Measurements from ENCODE around the gene RPS6KA4. TPM values are rescaled to one million over a fixed set of nuclear protein-coding genes. Genes with fewer than 3 reads are reported as not detected.

The RPS6KA4 gene
- total and polyA plus RNA-seq, 7 donors = 14.4 to 48.4 (median 17.9) TPM

GRCh38 chr11:64379817-64380709 is 21.1 kb downstream of the RPS6KA4 start:
- H3K4me1 ChIP-seq = peaks cover 0 to 15% (median 8%) of the 10 kb centered on the region in 4 donors
- H3K9me3 ChIP-seq = no peaks in the 10 kb centered on the region
- intact Hi-C loops (cut with DNase I) = no loop called here
- H3K4me3 ChIP-seq = no peak overlapping the region
- no peaks in the 10 kb centered on the region for H3K36me3 ChIP-seq
- 75 to 82% methylated on average over 35 of the region's 35 CpGs for WGBS, 2 donors
- TF ChIP-seq POLR2A (IDR thresholded peaks at IDR 0.05) = no peak
- no peak for TF ChIP-seq CTCF (IDR thresholded peaks at IDR 0.05)
- TF ChIP-seq EP300 (IDR thresholded peaks at IDR 0.05) = no peak
- TF ChIP-seq POLR2AphosphoS5 (IDR thresholded peaks at IDR 0.05) = no peak
- no peak overlapping the region for H3K27ac ChIP-seq
- H3K27me3 ChIP-seq = no peaks in the 10 kb centered on the region
- DNase-seq = no peak

- H3K36me3 ChIP-seq = no peaks in the 10 kb centered on the region
- WGBS, 2 donors = 72% methylated on average over 6 of the region's 6 CpGs
- peaks cover 0 to 27% (median 8%) of the 10 kb centered on the region in 4 donors for H3K4me1 ChIP-seq
- no peak overlapping the region for H3K27ac ChIP-seq
- H3K27me3 ChIP-seq = no peaks in the 10 kb centered on the region
- intact Hi-C loops (cut with DNase I) = no loop called here
- TF ChIP-seq POLR2AphosphoS5 (IDR thresholded peaks at IDR 0.05) (no peak), POLR2A (IDR thresholded peaks at IDR 0.05) (no peak), EP300 (IDR thresholded peaks at IDR 0.05) (no peak), CTCF (IDR thresholded peaks at IDR 0.05) (no peak)
- no peak for DNase-seq
- no peaks in the 10 kb centered on the region for H3K9me3 ChIP-seq
- no peak overlapping the region for H3K4me3 ChIP-seq
Measured at GRCh38 chr11:64381350-64381749, 22.4 kb downstream of the RPS6KA4 start.

- H3K4me3 ChIP-seq = no peak overlapping the region
- no peak for DNase-seq
- 43 to 72% methylated on average over 6 of the region's 6 CpGs for WGBS, 2 donors
- H3K9me3 ChIP-seq = no peaks in the 10 kb centered on the region
- H3K4me1 ChIP-seq = peaks cover 0 to 27% (median 8%) of the 10 kb centered on the region in 4 donors
- intact Hi-C loops (cut with DNase I) = no loop called here
- TF ChIP-seq EP300 (IDR thresholded peaks at IDR 0.05) (no peak), CTCF (IDR thresholded peaks at IDR 0.05) (no peak), POLR2AphosphoS5 (IDR thresholded peaks at IDR 0.05) (no peak), POLR2A (IDR thresholded peaks at IDR 0.05) (no peak)
- H3K27ac ChIP-seq = no peak overlapping the region
- no peaks in the 10 kb centered on the region for H3K27me3 ChIP-seq
- no peaks in the 10 kb centered on the region for H3K36me3 ChIP-seq
Measured at GRCh38 chr11:64382047-64382446, 23.1 kb downstream of the RPS6KA4 start.

- peaks cover 0 to 27% (median 8%) of the 10 kb centered on the region in 4 donors for H3K4me1 ChIP-seq
- no peak for TF ChIP-seq POLR2A (IDR thresholded peaks at IDR 0.05)
- no peak for TF ChIP-seq EP300 (IDR thresholded peaks at IDR 0.05)
- TF ChIP-seq POLR2AphosphoS5 (IDR thresholded peaks at IDR 0.05) = no peak
- TF ChIP-seq CTCF (IDR thresholded peaks at IDR 0.05) = no peak
- no peaks in the 10 kb centered on the region for H3K36me3 ChIP-seq
- H3K27me3 ChIP-seq = no peaks in the 10 kb centered on the region
- intact Hi-C loops (cut with DNase I) = no loop called here
- H3K9me3 ChIP-seq = no peaks in the 10 kb centered on the region
- no peak for DNase-seq
- no peak overlapping the region for H3K4me3 ChIP-seq
- H3K27ac ChIP-seq = no peak overlapping the region
- 67 to 85% methylated on average over 8 of the region's 8 CpGs for WGBS, 2 donors
Measured at GRCh38 chr11:64382586-64382985, 23.6 kb downstream of the RPS6KA4 start.

Measured in sigmoid colon (tissue), 7 donors.